Stomach (tissue), 4 donors: Measurements from ENCODE around the gene TENT5C.

Source experiments
- CTCF ChIP-seq, 7 experiments: fragments of 450-650 bp in 4 of 7; fragments of 200-600 bp in 3 of 7; sonication (generic) in 3 of 7; IDR thresholded peaks; one replicate each; pipeline ENCODE4 v1.5.1; 2016 to 2019; ENCODE audit warnings: antibody characterized with exemption in 7 of 7, control low read depth in 2 of 7, mild to moderate bottlenecking in 1 of 7
- EP300 ChIP-seq: sonication (generic); formaldehyde crosslinking; IDR thresholded peaks from one replicate; pipeline ENCODE4 v1.6.1; 2017; ENCODE audit warnings: antibody characterized with exemption
- POLR2A ChIP-seq, 4 donors: fragments of 450-650 bp; IDR thresholded peaks; one replicate each; pipeline ENCODE4 v1.6.1; 2016; ENCODE audit warnings: antibody characterized with exemption in 4 of 4, control low read depth in 2 of 4, mild to moderate bottlenecking in 1 of 4, moderate library complexity in 1 of 4
- POLR2AphosphoS5 ChIP-seq, 3 donors: sonication (generic); formaldehyde crosslinking; IDR thresholded peaks; one replicate each; pipeline ENCODE4 v1.6.1; 2016; ENCODE audit warnings: antibody characterized with exemption in 3 of 3

GRCh38 chr1:117607471-117607870, 1.6 kb downstream of the TENT5C start:
- no peak for TF ChIP-seq CTCF (IDR thresholded peaks at IDR 0.05)
- no peak for TF ChIP-seq EP300
- no peak for TF ChIP-seq POLR2A (IDR thresholded peaks at IDR 0.05)
- peak in 2 of 3 donors; percentile 61 to 65 for TF ChIP-seq POLR2AphosphoS5 (IDR thresholded peaks at IDR 0.05)
